ENCODE measurements around the gene TMEM97.

- TF ChIP-seq CTCF (IDR thresholded peaks at IDR 0.05) (no peak), POLR2A (IDR thresholded peaks at IDR 0.05) (no peak)
Observed at GRCh38 chr17:28345419-28346198, 26.6 kb downstream of the TMEM97 start.
